H4 (cell line): ENCODE results near the gene UMOD. TPM values are rescaled to one million over a fixed set of nuclear protein-coding genes. Genes with fewer than 3 reads are reported as not detected.

Experiments
- DNase-seq: peaks from one replicate; pipeline ENCODE4 v3.0.0-alpha.2; 2015; ENCODE audit warnings: low spot score
- total RNA-seq: library from RNA; depleted of rRNA; stranded (reverse); fragments of >200 nt; shearing (Covaris generic); gene quantifications from 2 replicates; pipeline ENCODE4 v1.2.3, GENCODE V29; 2014; rRNA removed

Gene UMOD
- total RNA-seq, 1 experiment from 2014 or later: not detected

- DNase-seq: peak; percentile 55
Observed at GRCh38 chr16:20300312-20301097, 52.0 kb downstream of the UMOD start.

DNA sequence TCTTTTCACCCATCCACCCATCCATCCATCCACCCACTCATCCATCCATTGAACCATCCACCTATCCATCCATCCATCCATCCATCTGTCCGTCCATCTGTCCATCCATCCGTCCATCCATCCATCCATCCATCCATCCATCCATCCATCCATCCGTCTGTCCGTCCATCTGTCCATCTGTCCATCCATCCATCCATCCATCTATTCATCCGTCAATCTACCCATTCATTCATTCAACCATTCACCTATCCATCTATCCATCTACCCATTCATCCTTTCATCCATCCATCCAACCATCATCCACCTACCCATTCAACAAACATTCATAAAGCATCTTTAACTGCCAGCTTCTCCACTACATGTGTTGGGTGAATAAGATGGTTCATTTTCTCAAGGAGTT, 54.1 kb downstream of the UMOD start:
- no peak for DNase-seq

DNA sequence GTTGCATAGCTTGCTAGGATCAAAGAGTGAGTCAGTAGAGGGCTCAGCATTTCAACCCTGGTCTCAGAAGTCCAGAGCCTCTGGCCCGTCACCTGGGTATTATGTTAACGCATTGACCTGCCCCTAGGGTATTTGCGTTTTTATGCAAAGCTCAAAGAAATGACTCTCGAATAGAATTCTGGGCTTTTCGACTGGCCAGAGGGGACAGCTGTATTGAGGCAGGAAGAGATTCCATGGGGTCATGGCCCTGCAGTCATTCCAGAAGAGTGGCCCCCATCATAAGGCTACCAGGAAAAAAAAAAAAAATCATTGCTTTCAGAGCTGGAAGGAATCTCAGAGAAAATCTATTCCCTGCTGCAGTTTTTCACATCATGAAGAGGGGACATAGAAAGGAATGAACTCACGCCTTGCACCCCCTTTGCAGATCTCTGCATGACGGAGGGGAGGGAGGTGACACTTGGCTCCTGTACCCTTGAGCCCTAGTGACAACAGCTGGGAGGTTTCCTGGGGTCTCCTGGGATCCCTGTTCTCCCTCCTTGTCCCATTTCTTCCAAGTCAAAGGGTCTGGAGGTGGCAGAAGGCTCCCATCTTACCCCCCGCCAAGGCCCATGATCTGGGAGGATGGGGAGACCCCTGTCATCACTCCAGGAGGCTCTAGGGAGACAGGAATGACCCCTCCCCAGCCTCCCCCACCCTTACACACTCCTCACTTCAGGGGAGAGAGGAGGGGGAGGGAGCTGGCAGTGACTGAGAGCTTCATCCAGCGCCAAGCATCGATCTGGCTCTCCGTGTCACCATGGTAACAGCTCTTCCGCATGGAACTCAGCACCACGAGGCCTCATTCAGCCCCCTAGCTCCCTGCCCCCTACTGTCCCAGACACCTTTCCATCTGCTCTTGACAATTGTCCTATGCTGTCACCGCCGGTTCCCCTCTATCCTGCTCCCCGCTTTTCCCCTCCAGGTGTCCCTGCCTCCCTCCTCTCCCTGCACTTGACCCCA, 61.0 kb downstream of the UMOD start:
- DNase-seq: no peak

DNA sequence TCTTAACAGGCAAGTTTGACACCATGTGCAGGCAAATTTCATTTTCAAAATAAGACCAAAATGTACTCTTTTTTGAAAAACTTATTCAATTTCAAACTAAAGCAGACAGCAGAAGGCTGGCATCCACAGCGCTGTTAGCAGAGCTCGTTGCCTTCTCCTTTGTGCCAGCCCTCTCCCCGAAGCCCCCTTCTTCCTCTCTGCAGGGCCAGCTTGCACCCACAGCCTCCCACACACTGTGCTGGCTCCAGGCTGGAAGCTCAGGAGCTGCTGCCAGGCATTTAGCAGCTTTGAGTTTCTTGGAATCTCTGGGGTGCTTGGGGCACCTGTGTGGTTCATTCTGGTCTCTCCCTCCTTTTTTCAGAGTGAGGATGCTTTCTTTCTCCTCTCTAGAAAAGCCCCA, 62.9 kb downstream of the UMOD start:
- no peak for DNase-seq

DNA sequence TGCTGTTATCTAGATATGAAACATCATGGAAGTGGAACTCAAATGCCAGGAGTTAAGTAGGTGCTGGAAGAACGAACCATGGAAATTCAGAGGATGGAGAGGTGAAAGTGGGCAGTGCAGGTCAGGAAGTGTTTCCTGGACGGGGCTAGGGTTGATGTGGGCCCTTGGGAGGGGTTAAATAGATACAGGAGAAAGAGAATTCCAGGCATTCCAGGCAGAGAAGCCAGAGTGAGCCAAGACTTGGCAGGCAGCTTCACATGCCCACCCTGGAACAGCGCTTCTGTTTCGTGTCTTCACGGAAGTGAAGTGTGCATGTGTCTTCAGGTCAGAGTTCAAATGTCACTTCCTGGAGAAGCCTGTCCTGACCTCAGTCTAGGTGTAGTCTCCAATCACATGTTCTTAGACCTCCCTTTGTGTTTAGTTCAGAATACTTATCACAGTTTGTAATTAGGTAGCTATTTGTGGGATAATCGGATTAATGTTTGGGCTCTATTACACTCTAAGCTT, 66.5 kb downstream of the UMOD start:
- no peak for DNase-seq

Other genes starting within 250 kb of the UMOD start
- gene GP2, start 25.2 kb downstream of the UMOD start, total RNA-seq: not detected in 2 replicates
- not detected in 2 replicates for gene PDILT, start 52.0 kb upstream of the UMOD start, total RNA-seq
- gene ACSM5, start 56.8 kb upstream of the UMOD start, total RNA-seq: 1.1 TPM in 1 of 2 replicates, not detected in the other
- not detected in 2 replicates for gene ACSM2A, start 98.8 kb upstream of the UMOD start, total RNA-seq
- not detected in 2 replicates for gene ACSM2B, start 223.7 kb upstream of the UMOD start, total RNA-seq